AG09309 (cell line): ENCODE measurements around the gene MTERF2.

Source experiments
- DNase-seq: peaks from one replicate; pipeline ENCODE4 v3.0.0-alpha.2; 2010; ENCODE audit warnings: low read depth
- H3K4me3 ChIP-seq: 2 replicates; pipeline ENCODE4 v1.5.1; 2011; ENCODE audit warnings: mild to moderate bottlenecking, low read depth, low read length, moderate library complexity; ENCODE audit not compliant: control insufficient read depth
- CTCF ChIP-seq: IDR thresholded peaks from 2 replicates; pipeline ENCODE4 v1.5.1; 2011; ENCODE audit warnings: mild to moderate bottlenecking, low read depth, low read length, inconsistent platforms; ENCODE audit not compliant: insufficient read depth, control insufficient read depth; ENCODE audit errors: missing control alignments

The MTERF2 gene

GRCh38 chr12:106987846-106988245, 900 bp upstream of the MTERF2 start:
- no peak for TF ChIP-seq CTCF
- no peak overlapping the region for H3K4me3 ChIP-seq
- no peak for DNase-seq

DNA sequence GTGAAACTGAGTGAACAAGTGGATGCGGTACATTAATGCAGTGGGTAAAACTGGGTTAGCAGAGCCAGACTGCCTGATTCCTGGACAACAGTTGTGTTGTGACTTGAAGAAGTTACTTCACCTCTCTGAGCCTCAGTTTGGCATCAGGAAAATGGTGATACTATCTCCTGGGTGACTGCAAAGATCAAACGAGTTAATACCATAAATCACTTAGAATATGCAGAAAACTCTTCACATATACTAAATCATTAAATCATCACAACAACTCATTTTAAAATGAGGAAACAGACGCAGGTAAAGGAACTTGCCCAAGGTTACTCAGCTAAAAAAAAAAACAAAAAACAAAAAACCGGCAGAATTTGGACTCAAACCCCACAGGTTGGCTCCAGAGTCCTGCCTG, 811 bp downstream of the MTERF2 start:
- peak overlapping the region; percentile 78 for H3K4me3 ChIP-seq
- DNase-seq = no peak
- no peak for TF ChIP-seq CTCF

- no peak overlapping the region for H3K4me3 ChIP-seq
- no peak for DNase-seq
- no peak for TF ChIP-seq CTCF
Measured at GRCh38 chr12:106985479-106985878, 1.5 kb downstream of the MTERF2 start.

DNA sequence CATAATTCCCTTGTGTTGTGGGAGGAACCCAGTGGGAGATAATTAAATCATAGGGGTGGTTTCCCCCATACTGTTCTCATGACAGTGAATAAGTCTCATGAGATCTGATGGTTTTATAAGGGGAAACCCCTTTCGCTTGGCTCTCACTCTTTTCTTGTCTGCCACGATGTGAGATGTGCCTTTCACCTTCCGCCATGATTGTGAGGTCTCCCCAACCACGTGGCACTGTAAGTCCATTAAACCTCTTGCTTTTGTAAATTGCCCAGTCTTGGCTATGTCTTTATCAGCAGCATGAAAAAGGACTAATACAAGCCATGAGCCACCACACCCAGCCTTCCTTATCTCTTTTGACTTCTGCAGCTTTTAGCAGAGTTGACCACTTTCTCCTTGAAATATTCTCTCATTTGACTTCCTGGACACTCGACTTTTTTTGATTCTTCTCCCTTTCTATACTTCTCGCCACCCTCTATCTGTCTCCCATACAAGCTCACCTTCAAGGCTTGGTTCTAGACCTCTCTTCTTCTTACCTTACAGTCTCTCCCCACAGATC, 2.3 kb downstream of the MTERF2 start:
- TF ChIP-seq CTCF = no peak
- no peak overlapping the region for H3K4me3 ChIP-seq
- DNase-seq = no peak

- no peak overlapping the region for H3K4me3 ChIP-seq
- TF ChIP-seq CTCF = no peak
- DNase-seq = no peak
Measured at GRCh38 chr12:106982229-106982628, 4.7 kb downstream of the MTERF2 start.

- H3K4me3 ChIP-seq = no peak overlapping the region
- DNase-seq = no peak
- no peak for TF ChIP-seq CTCF
Measured at GRCh38 chr12:106981788-106982187, 5.2 kb downstream of the MTERF2 start.

DNA sequence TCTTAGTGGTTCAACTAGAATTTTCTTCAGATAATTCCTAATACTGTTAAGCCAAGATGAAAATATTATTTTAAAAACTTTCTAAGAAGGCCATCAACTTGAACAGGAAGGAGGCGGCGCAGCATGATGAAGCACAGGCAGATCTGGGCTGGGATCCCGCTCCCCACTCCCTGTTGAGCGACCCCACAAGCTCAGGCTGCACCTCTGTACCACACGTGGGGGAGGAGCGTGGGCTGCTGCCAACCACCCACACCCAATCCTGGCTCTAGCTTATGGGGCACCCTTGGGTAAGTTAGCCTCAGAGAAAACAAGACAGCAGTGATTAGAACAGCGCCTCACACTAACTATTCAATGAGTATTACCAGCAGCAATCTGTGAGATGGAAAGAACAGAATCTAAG, 6.0 kb downstream of the MTERF2 start:
- no peak overlapping the region for H3K4me3 ChIP-seq
- TF ChIP-seq CTCF = no peak
- no peak for DNase-seq
